NCI-H748 (cell line): ENCODE data around the gene SOX5.

ENCODE experiments used
- DNase-seq: peaks from one replicate; lab custom pipeline; 2025; ENCODE audit not compliant: unreplicated experiment; lab: John Stamatoyannopoulos, UW

Gene SOX5

GRCh38 chr12:23694920-23695319 is 254.6 kb downstream of the SOX5 start:
- DNase-seq, result no peak

- DNase-seq, result no peak
These were observed 255.2 kb downstream of the SOX5 start for GRCh38 chr12:23694307-23694706.

GRCh38 chr12:23687947-23688346 is 261.5 kb downstream of the SOX5 start:
- DNase-seq, result no peak

- DNase-seq, result peak; percentile 11
These were observed 263.4 kb downstream of the SOX5 start for GRCh38 chr12:23686095-23686494.

- DNase-seq, result no peak
These were observed 265.3 kb downstream of the SOX5 start for GRCh38 chr12:23684121-23684520.

GRCh38 chr12:23681237-23681636 is 268.2 kb downstream of the SOX5 start:
- DNase-seq, result no peak

- DNase-seq, result no peak
These were observed 275.4 kb downstream of the SOX5 start for GRCh38 chr12:23674064-23674463.

GRCh38 chr12:23671881-23672280 is 277.6 kb downstream of the SOX5 start:
- no peak for DNase-seq

GRCh38 chr12:23670684-23671083 is 278.8 kb downstream of the SOX5 start:
- DNase-seq, result no peak

- no peak for DNase-seq
These were observed 279.8 kb downstream of the SOX5 start for GRCh38 chr12:23669691-23670090.

- DNase-seq, result no peak
These were observed 282.6 kb downstream of the SOX5 start for GRCh38 chr12:23666866-23667265.

- DNase-seq, result peak; percentile 13
These were observed 286.5 kb downstream of the SOX5 start for GRCh38 chr12:23662966-23663365.

GRCh38 chr12:23659131-23659530 is 290.3 kb downstream of the SOX5 start:
- DNase-seq, result peak; percentile 3

GRCh38 chr12:23657598-23657997 is 291.9 kb downstream of the SOX5 start:
- no peak for DNase-seq

- DNase-seq, result no peak
These were observed 293.6 kb downstream of the SOX5 start for GRCh38 chr12:23655884-23656283.

GRCh38 chr12:23655112-23655511 is 294.4 kb downstream of the SOX5 start:
- no peak for DNase-seq

- no peak for DNase-seq
These were observed 300.9 kb downstream of the SOX5 start for GRCh38 chr12:23648546-23648945.

GRCh38 chr12:23640754-23641153 is 308.7 kb downstream of the SOX5 start:
- DNase-seq, result peak; percentile 98

- no peak for DNase-seq
These were observed 315.1 kb downstream of the SOX5 start for GRCh38 chr12:23634344-23634743.

GRCh38 chr12:23631786-23632377 is 317.6 kb downstream of the SOX5 start:
- DNase-seq, result peak; percentile 10

- DNase-seq, result no peak
These were observed 318.9 kb downstream of the SOX5 start for GRCh38 chr12:23630524-23630923.

GRCh38 chr12:23628806-23629205 is 320.7 kb downstream of the SOX5 start:
- DNase-seq, result no peak

- DNase-seq, result no peak
These were observed 322.7 kb downstream of the SOX5 start for GRCh38 chr12:23626791-23627190.
